ENCODE data around the gene ATF7IP. TPM values are rescaled to one million over a fixed set of nuclear protein-coding genes. Genes with fewer than 3 reads are reported as not detected.

The ATF7IP gene
- total RNA-seq, 1 experiment from 2014 or later, result 100 TPM

DNA sequence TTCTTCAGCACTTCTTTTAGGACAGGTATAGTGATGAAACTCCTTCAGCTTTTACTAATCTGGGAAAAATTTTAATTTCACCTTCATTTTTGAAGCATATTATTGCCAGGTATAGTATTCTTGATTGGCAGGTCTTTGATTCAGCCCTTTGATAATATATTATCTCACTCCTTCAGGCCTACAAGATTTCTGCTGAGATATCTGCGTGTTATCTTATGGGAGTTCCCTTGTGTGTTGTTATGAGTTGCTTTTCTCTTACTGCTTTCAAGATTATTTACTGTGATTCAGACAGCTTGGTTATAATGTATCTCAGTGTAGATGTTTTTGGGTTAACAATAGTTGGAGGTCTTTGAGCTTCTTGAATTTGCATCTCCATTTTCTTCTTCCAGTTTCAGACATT, 87.4 kb downstream of the ATF7IP start:
- ChIA-PET CTCF (interaction anchor here (0.6 kb wide), 1 partner anchor 918 kb away, joined by 5 read pairs; no protein-coding TSS in a partner anchor), POLR2A (ENCODE audit: low non-redundant PET) (no interaction called here)
- Histone ChIP-seq H3K4me3 (ENCODE audit: low read depth, low read length, poor library complexity, severe bottlenecking) (no peak overlapping the region), H3K27me3 (replicated peaks; ENCODE audit: insufficient read depth, low read depth, low read length, poor library complexity) (no peaks in the 10 kb centered on the region), H3K27ac (ENCODE audit: low read depth, low read length, poor library complexity, severe bottlenecking) (no peak overlapping the region), H3K4me1 (ENCODE audit: insufficient read depth, low read length, poor library complexity, severe bottlenecking) (no peaks in the 10 kb centered on the region), H3K9me3 (ENCODE audit: low read depth, low read length, poor library complexity, severe bottlenecking) (no peaks in the 10 kb centered on the region), H3K36me3 (ENCODE audit: insufficient read depth, low read length, poor library complexity, severe bottlenecking) (peaks cover 30% of the 10 kb centered on the region)
- intact Hi-C loops (cut with micrococcal nuclease; ENCODE audit: unreplicated experiment), result no loop called here
- DNase-seq (ENCODE audit: low spot score), result no peak
- no peak for TF ChIP-seq EZH2 (IDR thresholded peaks at IDR 0.05; ENCODE audit: borderline replicate concordance, low read depth, low read length, poor library complexity, severe bottlenecking)
- no peak for TF ChIP-seq CTCF (conservative IDR thresholded peaks at IDR 0.05; ENCODE audit: low read depth, low read length)
- no TSS peak for BruUV-seq (replicated peaks)

- ChIA-PET POLR2A (ENCODE audit: low non-redundant PET) (no interaction called here), CTCF (interaction anchor here (0.6 to 1.6 kb wide), 2 partner anchors 37 to 216 kb away, joined by 3 to 12 read pairs; no protein-coding TSS in a partner anchor)
- H3K36me3 ChIP-seq (ENCODE audit: insufficient read depth, low read length, poor library complexity, severe bottlenecking), result peaks cover 28% of the 10 kb centered on the region
- DNase-seq (ENCODE audit: low spot score), result peak; percentile 73
- H3K4me3 ChIP-seq (ENCODE audit: low read depth, low read length, poor library complexity, severe bottlenecking), result no peak overlapping the region
- H3K27ac ChIP-seq (ENCODE audit: low read depth, low read length, poor library complexity, severe bottlenecking), result no peak overlapping the region
- no TSS peak for BruUV-seq (replicated peaks)
- TF ChIP-seq EZH2 (IDR thresholded peaks at IDR 0.05; ENCODE audit: borderline replicate concordance, low read depth, low read length, poor library complexity, severe bottlenecking) (no peak), CTCF (conservative IDR thresholded peaks at IDR 0.05; ENCODE audit: low read depth, low read length) (peak; percentile 76)
- intact Hi-C loops (cut with micrococcal nuclease; ENCODE audit: unreplicated experiment), result loop anchor here (1.0 kb wide), 1 partner anchor 215 kb away; no protein-coding TSS in a partner anchor
- no peaks in the 10 kb centered on the region for H3K4me1 ChIP-seq (ENCODE audit: insufficient read depth, low read length, poor library complexity, severe bottlenecking)
- H3K27me3 ChIP-seq (replicated peaks; ENCODE audit: insufficient read depth, low read depth, low read length, poor library complexity), result no peaks in the 10 kb centered on the region
- H3K9me3 ChIP-seq (ENCODE audit: low read depth, low read length, poor library complexity, severe bottlenecking), result no peaks in the 10 kb centered on the region
Observed at GRCh38 chr12:14454098-14454907, 88.8 kb downstream of the ATF7IP start.

DNA sequence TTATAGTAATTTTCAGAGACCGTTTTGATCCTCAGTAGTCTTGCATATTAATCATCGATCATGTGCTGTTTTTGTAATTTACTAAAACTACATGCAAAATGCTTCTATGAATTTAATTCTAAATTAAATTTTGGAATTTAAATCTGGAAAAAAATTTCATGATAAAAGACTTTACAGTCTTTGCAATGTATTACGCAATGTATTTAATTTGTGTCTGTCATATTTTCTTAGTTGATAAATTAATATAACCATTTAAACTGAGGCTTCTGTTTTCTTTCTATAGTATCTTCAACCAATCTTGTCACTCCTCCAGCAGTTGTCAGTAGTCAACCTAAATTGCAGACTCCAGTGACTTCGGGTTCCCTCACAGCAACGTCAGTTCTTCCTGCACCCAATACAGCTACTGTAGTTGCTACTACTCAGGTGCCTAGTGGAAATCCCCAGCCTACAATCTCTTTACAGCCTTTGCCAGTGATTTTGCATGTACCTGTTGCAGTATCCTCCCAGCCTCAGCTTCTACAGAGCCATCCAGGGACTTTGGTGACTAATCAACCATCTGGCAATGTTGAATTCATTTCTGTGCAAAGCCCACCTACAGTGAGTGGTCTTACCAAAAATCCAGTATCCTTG, 94.8 kb downstream of the ATF7IP start:
- Histone ChIP-seq H3K27ac (ENCODE audit: low read depth, low read length, poor library complexity, severe bottlenecking) (no peak overlapping the region), H3K4me1 (ENCODE audit: insufficient read depth, low read length, poor library complexity, severe bottlenecking) (no peaks in the 10 kb centered on the region), H3K4me3 (ENCODE audit: low read depth, low read length, poor library complexity, severe bottlenecking) (no peak overlapping the region), H3K9me3 (ENCODE audit: low read depth, low read length, poor library complexity, severe bottlenecking) (no peaks in the 10 kb centered on the region), H3K27me3 (replicated peaks; ENCODE audit: insufficient read depth, low read depth, low read length, poor library complexity) (no peaks in the 10 kb centered on the region), H3K36me3 (ENCODE audit: insufficient read depth, low read length, poor library complexity, severe bottlenecking) (peaks cover 47% of the 10 kb centered on the region)
- no TSS peak for BruUV-seq (replicated peaks)
- POLR2A ChIA-PET (ENCODE audit: low non-redundant PET), result no interaction called here
- no peak for DNase-seq (ENCODE audit: low spot score)
- CTCF ChIA-PET, result no interaction called here
- intact Hi-C loops (cut with micrococcal nuclease; ENCODE audit: unreplicated experiment), result no loop called here
- TF ChIP-seq CTCF (conservative IDR thresholded peaks at IDR 0.05; ENCODE audit: low read depth, low read length) (no peak), EZH2 (IDR thresholded peaks at IDR 0.05; ENCODE audit: borderline replicate concordance, low read depth, low read length, poor library complexity, severe bottlenecking) (no peak)

Measured in A673 (cell line).